NK-92 (cell line): ENCODE results near the gene CIB2.

Experiments used
- DNase-seq: peaks from one replicate; lab custom pipeline; 2025; ENCODE audit not compliant: unreplicated experiment; lab: John Stamatoyannopoulos, UW

The CIB2 gene

GRCh38 chr15:78069462-78070029 is 61.7 kb downstream of the CIB2 start:
- no peak for DNase-seq

GRCh38 chr15:78069052-78069414 is 62.2 kb downstream of the CIB2 start:
- no peak for DNase-seq

DNA sequence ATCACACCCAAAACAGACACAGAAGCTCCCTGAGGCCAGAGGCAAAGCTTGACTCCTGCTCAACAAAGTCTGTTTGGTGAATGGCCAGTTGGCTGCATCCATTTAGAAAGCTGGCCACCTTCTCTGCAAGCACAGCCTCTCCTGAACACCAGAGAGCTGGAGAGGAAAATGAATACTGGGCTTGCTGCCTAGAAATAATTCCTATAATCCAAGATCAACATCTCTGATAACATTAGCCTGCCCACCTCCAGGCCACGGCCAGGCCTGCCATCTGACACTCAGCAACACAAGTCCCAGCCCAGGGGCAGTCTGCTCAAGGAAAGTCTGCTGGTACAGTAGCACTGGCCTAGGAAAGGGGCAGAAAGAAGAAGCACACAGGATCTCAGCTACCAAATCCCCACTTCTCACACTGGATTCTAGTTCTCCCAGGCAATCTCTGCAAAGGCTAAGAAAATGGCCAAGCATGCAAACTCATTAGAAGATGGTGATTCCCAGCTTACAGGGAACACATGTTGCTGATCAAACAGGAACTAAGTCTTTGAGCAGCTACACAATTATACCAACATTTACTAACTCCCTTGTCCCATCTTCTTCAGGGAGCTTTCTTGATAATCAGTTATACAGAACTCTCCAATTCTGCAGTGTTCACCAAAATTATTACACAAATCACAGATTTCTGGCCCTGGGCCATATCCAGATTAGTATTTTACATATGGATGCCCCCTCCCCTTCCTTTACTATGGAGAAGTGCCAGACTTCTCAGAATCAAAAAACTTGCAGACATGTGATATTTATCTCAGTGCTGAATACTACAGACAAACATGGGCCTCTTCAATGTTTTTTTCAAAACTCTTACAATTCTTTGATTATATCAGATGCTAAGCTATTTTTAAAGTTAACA is 63.7 kb downstream of the CIB2 start:
- DNase-seq, result no peak

GRCh38 chr15:78065973-78066946 is 65.0 kb downstream of the CIB2 start:
- DNase-seq, result no peak

GRCh38 chr15:78065284-78065872 is 65.9 kb downstream of the CIB2 start:
- DNase-seq, result no peak

- DNase-seq, result no peak
These were observed 66.7 kb downstream of the CIB2 start for GRCh38 chr15:78064544-78064943.

- no peak for DNase-seq
These were observed 67.3 kb downstream of the CIB2 start for GRCh38 chr15:78063970-78064385.

DNA sequence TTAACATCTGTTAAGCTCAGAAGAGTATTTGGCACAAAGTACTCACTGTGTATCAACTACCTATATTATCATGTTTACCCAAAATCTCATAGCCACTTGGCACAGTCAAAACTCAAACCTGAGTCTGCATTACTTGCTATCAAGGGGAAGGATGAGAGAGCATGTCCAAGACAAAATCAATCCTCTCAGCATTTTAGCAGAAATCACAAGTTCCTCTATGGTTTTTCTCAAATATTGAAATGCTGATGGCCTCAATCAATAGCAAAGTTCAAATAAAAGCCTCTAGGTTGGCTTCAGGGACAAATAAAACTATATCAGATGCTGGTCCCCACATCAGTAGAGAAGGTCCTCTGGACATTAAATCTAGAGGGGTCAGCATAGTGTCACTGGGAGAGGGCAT is 68.0 kb downstream of the CIB2 start:
- DNase-seq, result no peak

DNA sequence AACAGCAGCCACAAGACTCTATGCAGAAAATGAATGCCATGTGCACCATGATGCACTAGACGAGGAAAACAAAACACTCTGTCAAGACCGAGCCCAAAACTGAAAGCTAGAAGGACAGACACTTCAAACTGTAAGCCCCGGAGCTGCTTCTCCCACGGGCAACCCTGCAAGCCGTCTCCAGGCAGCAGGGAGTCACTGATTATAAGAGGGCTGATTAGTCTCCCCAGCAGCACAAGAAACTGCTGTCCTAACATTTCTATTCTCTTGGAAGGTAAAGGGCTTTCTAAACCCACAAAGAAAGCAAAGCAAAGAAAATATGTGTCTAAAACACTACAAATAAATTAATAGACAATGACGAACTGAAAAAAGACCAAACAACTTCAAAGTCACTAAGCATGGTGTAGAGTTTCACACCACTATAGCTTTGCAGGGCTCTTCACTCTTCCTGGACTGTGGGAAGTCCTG is 69.2 kb downstream of the CIB2 start:
- no peak for DNase-seq

DNA sequence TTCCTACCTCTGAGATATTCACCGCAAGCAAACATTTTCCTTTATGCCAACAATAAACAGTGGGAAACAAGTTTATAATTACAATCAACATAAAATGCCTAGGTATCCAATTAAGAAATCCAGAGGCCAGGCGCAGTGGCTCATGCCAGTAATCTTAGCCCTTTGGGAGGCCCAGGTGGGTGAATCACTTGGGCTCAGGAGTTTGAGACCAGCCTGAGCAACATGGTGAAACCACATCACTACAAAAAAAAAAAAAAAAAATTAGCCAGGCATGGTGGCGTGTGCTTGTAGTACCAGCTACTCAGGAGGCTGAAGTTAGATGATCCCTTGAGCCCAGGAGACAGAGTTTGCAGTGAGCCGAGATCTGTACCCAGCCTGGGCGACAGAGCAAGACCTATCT is 71.0 kb downstream of the CIB2 start:
- no peak for DNase-seq

GRCh38 chr15:78059110-78059839 is 72.0 kb downstream of the CIB2 start:
- DNase-seq, result no peak

- DNase-seq, result no peak
These were observed 72.8 kb downstream of the CIB2 start for GRCh38 chr15:78058401-78058935.

- no peak for DNase-seq
These were observed 73.4 kb downstream of the CIB2 start for GRCh38 chr15:78057803-78058202.

DNA sequence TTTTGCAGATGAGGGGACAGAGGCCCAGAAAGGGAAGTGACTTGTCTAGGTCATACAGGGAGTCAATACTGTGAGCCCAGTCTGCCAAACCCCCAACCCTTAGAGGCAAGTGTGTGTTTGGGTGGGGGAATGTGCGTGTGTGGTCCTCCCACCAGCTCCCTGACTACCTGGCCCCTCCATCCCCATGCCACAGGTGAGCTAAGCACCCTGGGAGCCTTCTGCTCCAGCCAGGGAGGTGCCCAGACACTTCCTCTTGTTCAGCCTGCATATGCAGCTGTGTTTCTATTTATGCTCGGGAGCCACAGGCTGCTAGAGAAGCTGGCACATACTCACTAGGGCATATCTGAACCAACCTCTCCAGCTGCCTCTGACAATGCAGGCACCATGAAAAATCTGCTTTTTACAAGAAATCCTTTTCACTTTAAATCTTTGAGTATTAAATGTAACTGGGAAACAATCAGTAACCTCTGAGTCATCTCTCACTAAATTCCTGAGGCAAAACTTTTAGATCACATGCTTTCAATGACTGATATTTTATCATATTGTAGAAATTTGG is 74.5 kb downstream of the CIB2 start:
- DNase-seq, result no peak

DNA sequence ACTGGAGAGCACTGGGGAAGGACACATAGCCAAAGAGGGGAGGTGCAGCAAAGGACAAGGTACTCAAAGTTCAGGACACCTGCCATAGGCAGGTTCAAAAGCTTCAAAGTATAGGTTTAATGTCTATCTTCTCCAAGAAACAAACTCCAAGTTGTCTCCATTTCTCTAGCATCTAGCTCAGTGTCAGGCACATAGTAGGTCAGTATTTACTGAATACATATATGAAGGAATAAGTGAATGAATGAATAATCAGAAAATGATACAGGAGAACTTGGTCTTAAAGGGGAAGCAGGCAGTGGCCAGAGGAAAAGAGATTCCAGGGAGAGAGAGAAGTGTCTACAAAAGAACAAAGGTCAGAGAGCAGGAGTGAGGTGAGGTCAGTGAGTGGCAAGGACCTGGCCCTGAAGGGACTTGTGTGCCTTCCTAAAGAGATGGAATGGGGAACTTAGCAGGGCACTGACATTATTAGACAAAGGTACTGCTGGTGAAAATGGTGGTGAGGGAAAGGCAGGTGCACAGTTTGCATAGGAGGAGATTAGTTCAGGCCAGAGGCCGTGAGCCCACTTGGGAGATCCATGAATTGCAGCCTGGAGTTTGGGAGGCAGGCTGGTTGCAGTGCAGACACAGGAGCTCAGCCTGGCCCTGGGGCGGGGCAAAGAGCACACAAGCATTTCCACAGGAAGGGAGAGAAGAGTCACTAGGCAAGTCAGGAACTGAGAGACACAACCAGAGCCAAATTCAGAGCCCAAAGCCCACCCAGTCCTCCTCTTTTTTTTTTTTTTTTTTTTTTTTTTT is 75.1 kb downstream of the CIB2 start:
- no peak for DNase-seq

DNA sequence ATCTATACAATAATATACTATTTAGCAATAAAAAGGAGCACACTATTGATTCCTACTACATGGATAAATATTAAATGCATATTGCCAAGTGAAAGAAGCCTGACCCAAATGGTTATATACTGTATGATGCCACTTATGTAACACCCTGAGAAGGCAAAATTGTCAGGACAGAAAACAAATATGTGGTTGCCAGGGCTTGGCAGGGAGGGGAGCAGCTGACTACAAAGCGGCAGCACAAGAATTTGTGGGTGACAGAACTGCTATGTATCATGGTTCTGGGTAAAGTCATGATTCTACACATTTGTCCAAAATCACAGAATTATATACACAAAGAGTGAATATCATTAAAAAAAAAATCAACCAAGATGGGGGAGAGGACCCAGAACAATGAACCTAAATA is 76.3 kb downstream of the CIB2 start:
- no peak for DNase-seq
